ENCODE data around the gene HSD17B2.

The HSD17B2 gene

GRCh38 chr16:82016263-82016662 is 18.8 kb upstream of the HSD17B2 start:
- ChIA-PET CTCF (interaction anchor here (0.6 kb wide), 1 partner anchor 143 kb away, joined by 6 read pairs; no protein-coding TSS in a partner anchor), POLR2A (no interaction called here)
- TF ChIP-seq PKNOX1 (IDR thresholded peaks at IDR 0.05) = no peak
- no peak for TF ChIP-seq SP1 (IDR thresholded peaks at IDR 0.05)
- TF ChIP-seq BHLHE40 (IDR thresholded peaks at IDR 0.05; ENCODE audit: borderline replicate concordance) = no peak
- no peak for TF ChIP-seq ARNT (IDR thresholded peaks at IDR 0.05)
- no peak for TF ChIP-seq CTBP1 (IDR thresholded peaks at IDR 0.05; ENCODE audit: borderline replicate concordance)
- no peak for TF ChIP-seq FOXM1 (IDR thresholded peaks at IDR 0.05; ENCODE audit: borderline replicate concordance)
- TF ChIP-seq SUZ12 (IDR thresholded peaks at IDR 0.05) = no peak
- no peak for TF ChIP-seq L3MBTL2 (conservative IDR thresholded peaks at IDR 0.05)
- no peak for TF ChIP-seq ELF4 (IDR thresholded peaks at IDR 0.05)
- TF ChIP-seq ZNF384 (IDR thresholded peaks at IDR 0.05) = no peak
- no peak for TF ChIP-seq LEF1 (IDR thresholded peaks at IDR 0.05; ENCODE audit: borderline replicate concordance)
- TF ChIP-seq FOXK2 (IDR thresholded peaks at IDR 0.05) = no peak
- no peak for TF ChIP-seq FOXA1 (IDR thresholded peaks at IDR 0.05)
- no peak for TF ChIP-seq TARDBP (IDR thresholded peaks at IDR 0.05)
- TF ChIP-seq HDGF (IDR thresholded peaks at IDR 0.05; ENCODE audit: borderline replicate concordance) = no peak
- peak; percentile 27 for DNase-seq (ENCODE audit: extremely low spot score)

DNA sequence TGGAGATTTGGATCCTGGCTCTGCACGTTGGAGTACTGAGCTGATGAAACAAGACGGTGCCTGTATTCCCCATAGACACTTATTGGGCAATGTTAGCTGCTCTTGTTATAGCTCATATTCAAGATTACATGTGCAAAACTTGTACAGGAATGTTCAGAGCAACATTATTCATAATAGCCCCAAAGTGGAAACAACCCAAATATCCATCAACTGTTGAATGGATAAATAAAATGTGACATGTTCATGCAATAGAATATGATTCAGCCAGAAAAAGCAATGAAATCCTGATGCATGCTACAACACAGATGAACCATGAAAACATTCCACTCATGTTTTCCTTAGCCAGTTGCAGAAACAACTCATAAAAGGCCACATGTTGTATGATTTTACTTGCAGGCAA is 18.1 kb upstream of the HSD17B2 start:
- no peak for TF ChIP-seq FOXM1 (IDR thresholded peaks at IDR 0.05; ENCODE audit: borderline replicate concordance)
- DNase-seq (ENCODE audit: extremely low spot score) = no peak
- ChIA-PET CTCF (interaction anchor here (0.6 kb wide), 1 partner anchor 144 kb away, joined by 6 read pairs; no protein-coding TSS in a partner anchor), POLR2A (no interaction called here)

DNA sequence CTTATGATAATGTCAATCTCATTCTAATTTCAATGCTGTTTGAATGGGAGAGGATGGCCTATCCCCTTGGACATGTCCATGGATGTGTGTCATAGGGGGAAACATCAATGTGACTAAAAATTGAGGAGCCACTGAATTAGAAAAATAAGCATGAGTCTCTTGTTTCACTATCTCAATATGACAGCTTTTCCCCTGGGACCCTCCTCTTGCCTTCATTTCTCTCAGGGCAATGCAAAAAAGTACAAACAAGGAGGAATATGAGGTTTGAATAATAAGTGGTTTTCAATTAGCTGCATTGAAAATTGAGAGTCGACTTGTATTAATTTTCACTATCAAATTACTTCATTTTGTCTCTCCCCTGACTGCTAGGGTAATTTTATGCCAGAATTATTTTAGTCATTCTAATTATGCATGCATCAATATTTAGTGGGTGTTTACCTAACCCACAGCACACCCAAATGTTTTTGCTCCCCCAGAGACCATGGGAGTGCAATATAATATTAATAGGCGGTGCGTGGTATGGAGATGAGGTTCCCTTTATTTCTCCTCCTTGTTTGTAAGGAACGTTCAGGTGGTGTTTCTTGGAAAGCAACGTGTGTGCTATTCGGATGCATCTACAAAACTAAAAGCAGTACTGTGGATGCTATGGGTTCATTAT is 17.0 kb upstream of the HSD17B2 start:
- DNase-seq (ENCODE audit: extremely low spot score) = no peak
- ChIA-PET POLR2A (no interaction called here), CTCF (no interaction called here)
- TF ChIP-seq FOXM1 (IDR thresholded peaks at IDR 0.05; ENCODE audit: borderline replicate concordance) (no peak), HDGF (IDR thresholded peaks at IDR 0.05; ENCODE audit: borderline replicate concordance) (no peak), FOXA1 (IDR thresholded peaks at IDR 0.05) (no peak), CTBP1 (IDR thresholded peaks at IDR 0.05; ENCODE audit: borderline replicate concordance) (no peak), SP1 (IDR thresholded peaks at IDR 0.05) (no peak)

- DNase-seq (ENCODE audit: extremely low spot score) = no peak
These were observed 15.5 kb upstream of the HSD17B2 start for GRCh38 chr16:82019535-82019934.

DNA sequence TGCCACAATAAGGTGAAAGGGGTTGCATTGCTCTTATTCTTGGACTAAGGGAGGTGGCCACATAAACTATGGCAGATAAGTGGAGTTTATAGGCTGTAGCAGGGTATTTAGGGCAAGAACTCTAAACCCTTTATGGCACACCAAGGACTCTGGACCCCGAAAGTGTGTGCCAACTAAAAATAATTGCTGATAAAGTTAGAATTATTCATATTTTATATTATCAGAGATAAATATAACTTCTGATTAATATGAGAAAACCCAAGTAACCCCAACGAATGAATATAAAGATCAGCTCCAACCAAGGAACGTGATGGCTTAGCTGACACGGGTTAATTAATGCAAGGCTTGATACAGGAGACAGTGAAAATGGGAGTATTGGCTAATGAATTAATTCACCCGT is 15.0 kb upstream of the HSD17B2 start:
- POLR2A ChIA-PET = no interaction called here
- no peak for DNase-seq (ENCODE audit: extremely low spot score)
- CTCF ChIA-PET = no interaction called here
- TF ChIP-seq FOXM1 (IDR thresholded peaks at IDR 0.05; ENCODE audit: borderline replicate concordance) = no peak
- no peak for TF ChIP-seq ZNF384 (IDR thresholded peaks at IDR 0.05)
- TF ChIP-seq CTBP1 (IDR thresholded peaks at IDR 0.05; ENCODE audit: borderline replicate concordance) = no peak
- TF ChIP-seq SUZ12 (IDR thresholded peaks at IDR 0.05) = no peak
- no peak for TF ChIP-seq ARNT (IDR thresholded peaks at IDR 0.05)
- no peak for TF ChIP-seq L3MBTL2 (conservative IDR thresholded peaks at IDR 0.05)
- TF ChIP-seq TARDBP (IDR thresholded peaks at IDR 0.05) = no peak
- no peak for TF ChIP-seq PKNOX1 (IDR thresholded peaks at IDR 0.05)
- no peak for TF ChIP-seq LEF1 (IDR thresholded peaks at IDR 0.05; ENCODE audit: borderline replicate concordance)
- no peak for TF ChIP-seq FOXA1 (IDR thresholded peaks at IDR 0.05)
- TF ChIP-seq BHLHE40 (IDR thresholded peaks at IDR 0.05; ENCODE audit: borderline replicate concordance) = no peak
- no peak for TF ChIP-seq SP1 (IDR thresholded peaks at IDR 0.05)
- TF ChIP-seq HDGF (IDR thresholded peaks at IDR 0.05; ENCODE audit: borderline replicate concordance) = no peak
- no peak for TF ChIP-seq FOXK2 (IDR thresholded peaks at IDR 0.05)
- TF ChIP-seq ELF4 (IDR thresholded peaks at IDR 0.05) = no peak
- TF ChIP-seq NFRKB (IDR thresholded peaks at IDR 0.05) = no peak

More at GRCh38 chr16:82019535-82019934, 15.5 kb upstream of the HSD17B2 start:
- ChIA-PET POLR2A (no interaction called here), CTCF (no interaction called here)
- TF ChIP-seq ZNF384 (IDR thresholded peaks at IDR 0.05) = no peak
- TF ChIP-seq FOXM1 (IDR thresholded peaks at IDR 0.05; ENCODE audit: borderline replicate concordance) = no peak
- no peak for TF ChIP-seq SUZ12 (IDR thresholded peaks at IDR 0.05)
- TF ChIP-seq PKNOX1 (IDR thresholded peaks at IDR 0.05) = no peak
- TF ChIP-seq TARDBP (IDR thresholded peaks at IDR 0.05) = no peak
- no peak for TF ChIP-seq HDGF (IDR thresholded peaks at IDR 0.05; ENCODE audit: borderline replicate concordance)
- no peak for TF ChIP-seq FOXA1 (IDR thresholded peaks at IDR 0.05)
- no peak for TF ChIP-seq NFRKB (IDR thresholded peaks at IDR 0.05)
- no peak for TF ChIP-seq CTBP1 (IDR thresholded peaks at IDR 0.05; ENCODE audit: borderline replicate concordance)
- no peak for TF ChIP-seq LEF1 (IDR thresholded peaks at IDR 0.05; ENCODE audit: borderline replicate concordance)
- no peak for TF ChIP-seq ARNT (IDR thresholded peaks at IDR 0.05)
- TF ChIP-seq BHLHE40 (IDR thresholded peaks at IDR 0.05; ENCODE audit: borderline replicate concordance) = no peak
- no peak for TF ChIP-seq ELF4 (IDR thresholded peaks at IDR 0.05)
- no peak for TF ChIP-seq SP1 (IDR thresholded peaks at IDR 0.05)
- no peak for TF ChIP-seq L3MBTL2 (conservative IDR thresholded peaks at IDR 0.05)
- no peak for TF ChIP-seq FOXK2 (IDR thresholded peaks at IDR 0.05)

DNA sequence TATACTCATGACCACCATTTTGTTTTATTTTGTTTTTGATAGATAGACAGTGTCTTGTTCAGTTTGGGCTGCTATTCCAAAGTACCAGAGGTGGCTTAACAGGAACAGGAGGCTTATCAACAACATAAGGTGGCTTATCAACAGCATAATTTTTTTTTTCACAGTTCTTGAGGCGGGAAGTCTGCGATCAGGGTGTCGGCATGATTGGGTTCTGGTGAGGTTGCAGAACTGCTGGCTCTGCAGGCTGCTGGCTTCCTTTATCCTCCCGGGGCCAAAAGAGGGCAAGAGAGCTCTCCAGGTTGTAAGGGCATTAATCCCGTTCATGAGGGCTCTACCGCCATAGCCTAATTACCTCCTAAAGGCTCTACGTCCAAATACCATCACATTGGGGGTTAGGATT is 11.8 kb upstream of the HSD17B2 start:
- ChIA-PET CTCF (no interaction called here), POLR2A (no interaction called here)
- no peak for DNase-seq (ENCODE audit: extremely low spot score)
- TF ChIP-seq SP1 (IDR thresholded peaks at IDR 0.05) = no peak
- TF ChIP-seq LEF1 (IDR thresholded peaks at IDR 0.05; ENCODE audit: borderline replicate concordance) = no peak
- TF ChIP-seq HDGF (IDR thresholded peaks at IDR 0.05; ENCODE audit: borderline replicate concordance) = no peak
- TF ChIP-seq FOXK2 (IDR thresholded peaks at IDR 0.05) = no peak
- no peak for TF ChIP-seq SUZ12 (IDR thresholded peaks at IDR 0.05)
- no peak for TF ChIP-seq FOXA1 (IDR thresholded peaks at IDR 0.05)
- TF ChIP-seq ARNT (IDR thresholded peaks at IDR 0.05) = no peak
- TF ChIP-seq CTBP1 (IDR thresholded peaks at IDR 0.05; ENCODE audit: borderline replicate concordance) = no peak
- no peak for TF ChIP-seq BHLHE40 (IDR thresholded peaks at IDR 0.05; ENCODE audit: borderline replicate concordance)
- no peak for TF ChIP-seq FOXM1 (IDR thresholded peaks at IDR 0.05; ENCODE audit: borderline replicate concordance)
- no peak for TF ChIP-seq TARDBP (IDR thresholded peaks at IDR 0.05)
